T-helper 2 cell treated with Interferon-gamma antibody and Interleukin-4, amounts not matched to agents 100 ng/mL and 5 ng/mL, for 36 hours (primary cell): ENCODE results near the gene SARM1. TPM values are rescaled to one million over a fixed set of nuclear protein-coding genes. Genes with fewer than 3 reads are reported as not detected.

Experiments
- intact Hi-C: fragments of 100-400 bp; cut with micrococcal nuclease; formaldehyde crosslinking; loops from one replicate; pipeline ENCODE4 v1.15.1; 2023
- total RNA-seq: library from RNA; stranded (reverse); gene quantifications from 2 replicates; pipeline ENCODE4 v1.2.3, GENCODE V29; 2022

Gene SARM1
- total RNA-seq: 21.0 and 22.8 TPM in 2 replicates

DNA sequence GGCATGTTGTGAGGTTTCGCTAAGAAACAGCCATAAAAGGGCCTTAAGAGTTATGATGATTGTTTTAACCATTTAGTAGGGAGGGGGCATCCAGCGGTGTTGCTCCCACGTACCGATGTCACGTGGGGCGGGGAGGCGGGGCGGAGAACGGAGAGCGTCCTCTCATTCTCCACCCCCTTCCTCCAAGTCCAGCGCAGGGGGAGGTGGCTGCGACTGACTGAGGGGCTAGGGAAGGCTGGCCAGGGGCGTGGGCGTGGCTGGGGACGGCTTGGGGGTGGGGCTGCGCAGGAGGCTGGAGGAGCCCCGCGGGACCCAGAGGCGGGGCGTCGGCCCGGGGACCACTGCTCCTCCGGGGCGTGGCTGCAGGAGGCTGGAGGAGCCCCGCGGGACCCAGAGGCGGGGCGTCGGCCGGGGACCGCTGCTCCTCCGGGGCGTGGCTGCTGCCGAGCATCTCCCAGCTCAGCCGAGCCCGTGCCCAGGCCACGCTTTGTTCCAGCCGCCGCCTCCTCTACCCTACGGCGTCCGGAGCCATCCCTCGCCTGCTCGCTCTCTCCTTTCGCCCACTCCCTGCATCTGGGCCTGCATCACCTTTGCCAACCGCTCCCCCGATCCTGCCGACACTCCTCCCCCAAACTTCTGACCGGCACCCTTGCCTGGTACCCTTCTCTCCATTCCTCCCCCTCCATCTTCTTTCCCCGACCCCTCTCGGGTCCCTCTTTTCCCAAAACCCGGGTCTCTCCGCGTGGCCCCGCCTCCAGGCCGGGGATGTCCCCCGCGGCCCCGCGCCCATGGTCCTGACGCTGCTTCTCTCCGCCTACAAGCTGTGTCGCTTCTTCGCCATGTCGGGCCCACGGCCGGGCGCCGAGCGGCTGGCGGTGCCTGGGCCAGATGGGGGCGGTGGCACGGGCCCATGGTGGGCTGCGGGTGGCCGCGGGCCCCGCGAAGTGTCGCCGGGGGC lies at the start of gene SARM1:
Gene SARM1, plus strand, starts transcription at position 450 of the 958 bp plus-strand sequence. Its CDS starts 339 bp downstream, at position 789.
- intact Hi-C loops: loop anchor here (1.0 to 10.0 kb wide), 4 partner anchors 13 to 173 kb away; partner anchors contain the start of genes POLDIP2 and TMEM97

DNA sequence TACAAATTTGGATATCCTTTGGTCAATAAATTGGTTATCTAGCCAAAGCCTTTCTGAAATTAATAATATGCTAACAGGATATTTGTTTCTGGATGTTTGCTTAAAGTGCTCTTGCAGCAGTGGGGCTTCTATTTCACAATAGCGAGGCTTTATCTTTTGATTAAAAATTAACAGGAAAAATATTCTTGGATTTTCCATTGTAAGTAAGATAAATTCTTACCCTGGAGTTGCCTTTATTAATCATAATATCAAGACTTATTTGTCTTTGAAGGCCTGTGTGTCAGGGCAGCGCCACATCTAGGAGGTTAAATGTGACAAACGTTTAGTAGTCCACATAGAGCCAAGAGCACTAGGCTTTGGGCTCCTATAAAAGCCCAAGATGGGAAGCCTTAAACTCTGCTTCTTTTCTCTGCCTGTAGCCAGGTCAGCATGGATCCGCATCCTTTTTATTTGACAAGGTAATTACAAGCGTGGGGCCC lies 47.2 kb upstream of the SARM1 start:
- intact Hi-C loops: no loop called here

DNA sequence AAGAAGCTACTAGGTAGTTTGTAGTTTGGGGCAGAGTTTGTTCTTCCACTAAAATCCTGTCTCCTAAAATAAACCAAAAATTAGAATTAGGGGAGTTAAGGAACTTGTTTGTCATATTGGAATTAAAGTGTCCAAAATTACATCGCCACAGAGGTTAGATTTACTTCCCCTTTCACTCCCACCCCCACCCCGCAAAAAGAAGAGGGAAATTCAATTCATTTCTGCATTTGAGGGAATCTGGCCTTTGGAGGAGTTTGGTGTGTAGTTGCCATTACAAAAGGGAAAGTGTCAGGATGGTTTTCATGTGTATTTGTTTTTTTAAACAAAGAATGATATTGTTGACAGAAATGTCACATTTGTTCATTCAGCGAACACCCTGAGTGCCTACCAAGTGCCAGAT lies 46.7 kb upstream of the SARM1 start:
- intact Hi-C loops: no loop called here

DNA sequence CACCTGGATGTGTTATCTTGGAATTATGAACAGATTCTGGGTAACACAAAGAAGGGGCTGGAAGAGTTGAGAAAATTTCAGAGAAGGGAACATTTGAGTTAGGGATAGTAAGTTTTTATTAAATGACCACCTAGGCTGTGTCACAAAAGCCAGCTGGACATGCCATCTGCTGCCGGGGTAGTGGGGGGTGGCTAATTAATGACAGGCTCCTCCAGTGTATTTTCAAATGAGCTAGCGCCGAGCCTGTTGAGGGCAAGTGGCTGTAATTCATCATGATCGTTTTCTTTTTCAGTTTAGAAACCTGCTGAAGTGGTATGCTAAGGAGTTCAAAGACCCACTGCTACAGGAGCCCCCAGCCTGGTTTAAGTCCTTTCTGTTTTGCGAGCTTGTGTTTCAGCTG lies 46.3 kb upstream of the SARM1 start:
- intact Hi-C loops: no loop called here

DNA sequence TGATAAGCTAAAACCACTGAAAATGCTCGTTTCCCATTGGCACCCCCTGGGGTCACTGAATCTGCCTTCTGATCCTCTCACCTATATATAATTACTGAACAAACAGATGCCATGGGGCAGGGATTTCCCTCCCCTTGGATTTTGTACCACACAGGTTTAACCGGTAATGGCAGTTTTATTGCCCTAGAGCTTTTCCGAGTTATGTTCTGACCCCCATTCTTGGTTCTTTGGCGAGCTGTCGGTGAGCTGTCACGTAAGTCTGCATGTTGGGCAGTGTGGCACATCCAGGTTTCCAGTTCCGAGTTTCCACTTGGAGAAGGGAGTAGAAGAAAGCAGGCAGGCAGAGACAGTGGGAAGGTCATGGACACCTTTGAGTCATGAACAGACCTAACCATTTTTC lies 45.4 kb upstream of the SARM1 start:
- intact Hi-C loops: no loop called here

DNA sequence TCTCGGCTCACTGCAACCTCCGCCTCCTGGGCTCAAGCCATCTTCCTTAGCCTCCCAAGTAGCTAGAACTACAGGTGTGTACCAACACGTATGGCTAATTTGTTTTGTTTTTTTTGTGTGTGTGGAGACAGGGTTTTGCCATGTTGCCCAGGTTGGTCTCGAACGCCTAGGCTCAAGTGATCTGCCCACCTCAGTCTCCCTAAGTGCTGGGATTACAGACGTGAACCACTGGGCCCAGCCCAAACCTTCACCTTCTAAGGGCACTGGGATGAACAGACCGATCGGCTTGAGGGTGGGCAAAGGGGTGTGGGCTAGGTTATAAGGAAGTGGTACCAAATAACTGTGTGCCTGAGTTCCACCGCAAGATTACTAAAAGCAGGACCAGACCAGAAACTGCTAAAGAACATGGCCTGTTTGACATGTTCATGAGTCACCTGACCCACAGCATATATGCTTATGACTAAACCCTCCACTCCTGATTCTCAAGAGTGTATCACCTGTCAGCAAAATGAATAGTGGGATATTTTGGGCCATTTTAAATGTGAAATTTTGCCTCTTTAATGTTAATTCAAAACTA lies 44.4 kb upstream of the SARM1 start:
- intact Hi-C loops: no loop called here

DNA sequence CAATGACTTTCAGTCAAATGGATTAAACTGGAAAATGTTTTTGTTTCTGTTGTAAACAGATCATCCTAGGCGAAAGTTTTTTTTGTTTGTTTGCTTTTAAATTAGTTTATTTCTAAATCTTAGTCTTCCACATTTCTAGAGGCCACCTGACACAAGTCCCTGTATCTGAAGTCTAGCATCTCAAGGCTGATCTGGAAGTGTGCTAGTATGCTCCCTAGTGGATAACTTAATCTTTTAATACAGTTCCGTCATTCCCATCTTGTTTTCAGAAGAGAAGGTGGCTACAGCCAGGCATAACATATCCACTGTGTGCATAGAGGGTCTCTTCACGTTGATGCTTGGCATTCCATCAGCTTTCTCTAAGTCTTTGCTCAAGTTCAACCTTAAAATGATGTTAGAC lies 43.8 kb upstream of the SARM1 start:
- intact Hi-C loops: no loop called here

DNA sequence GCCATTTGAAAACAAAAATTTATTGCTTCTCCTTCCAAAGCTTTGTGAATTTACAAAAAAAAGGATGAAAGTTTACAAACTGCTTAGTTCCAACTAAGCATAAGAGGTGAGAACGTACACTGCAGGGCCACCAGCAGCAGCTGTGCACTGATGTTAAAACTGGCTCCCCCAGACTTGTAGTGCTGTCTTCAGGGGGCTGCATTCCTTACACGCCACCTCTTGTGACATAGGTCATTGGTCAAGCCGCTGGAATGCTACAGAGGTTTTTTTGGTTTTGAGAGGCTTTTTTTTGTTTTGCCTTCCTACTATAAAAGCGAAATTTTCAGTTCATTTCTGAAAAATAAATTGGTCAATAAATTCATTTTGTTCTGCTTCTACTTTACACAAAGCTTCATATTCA lies 43.2 kb upstream of the SARM1 start:
- intact Hi-C loops: no loop called here

DNA sequence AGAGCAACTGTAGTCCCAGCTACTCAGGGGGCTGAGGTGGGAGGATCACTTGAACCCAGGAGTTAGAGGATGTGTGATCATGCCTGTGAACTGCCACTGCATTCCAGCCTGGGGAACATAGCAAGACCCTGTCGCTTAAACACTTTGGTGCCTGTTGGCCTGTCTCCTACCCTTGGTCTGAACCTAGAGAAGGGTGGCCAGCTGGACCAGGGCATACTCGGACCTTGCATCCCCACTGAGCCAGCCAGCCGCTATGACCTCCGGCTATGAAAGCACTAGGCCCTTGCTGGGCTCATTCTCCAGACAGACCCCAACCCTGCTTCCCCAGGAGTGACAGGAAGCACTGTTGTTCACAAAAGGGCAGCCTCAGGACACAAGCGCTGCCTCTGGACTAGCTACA lies 40.8 kb upstream of the SARM1 start:
- intact Hi-C loops: loop anchor here (10.0 kb wide), 1 partner anchor 384 kb away; the partner anchor contains the start of genes PROCA1, RAB34 and RPL23A

DNA sequence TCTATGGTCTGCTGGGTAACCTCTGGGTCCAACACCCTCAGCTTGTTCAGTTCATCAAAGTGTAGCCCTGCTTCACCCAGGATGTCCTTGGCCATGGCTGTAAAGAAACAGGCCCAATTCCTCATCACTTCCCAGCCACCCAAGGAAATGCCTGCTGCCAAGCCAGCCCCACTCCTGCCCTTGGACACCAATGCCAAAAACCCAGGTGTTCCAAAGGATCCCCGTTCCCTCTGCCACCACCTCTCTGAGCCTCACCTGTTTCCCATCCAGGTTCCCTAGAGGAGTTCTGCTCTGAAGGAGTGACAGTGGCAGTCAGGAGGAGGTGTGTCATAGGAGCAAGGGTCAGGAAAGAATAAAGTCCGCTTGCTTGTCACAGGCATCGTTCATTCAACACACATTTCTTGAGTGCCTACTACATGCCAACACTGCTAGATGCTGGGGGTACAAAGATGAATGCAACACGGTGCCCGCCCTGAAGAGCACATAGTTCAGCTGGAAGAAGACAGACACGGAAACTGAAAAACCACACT lies 39.5 kb upstream of the SARM1 start:
- intact Hi-C loops: loop anchor here (10.0 kb wide), 1 partner anchor 383 kb away; the partner anchor contains the start of genes PROCA1, RAB34 and RPL23A

DNA sequence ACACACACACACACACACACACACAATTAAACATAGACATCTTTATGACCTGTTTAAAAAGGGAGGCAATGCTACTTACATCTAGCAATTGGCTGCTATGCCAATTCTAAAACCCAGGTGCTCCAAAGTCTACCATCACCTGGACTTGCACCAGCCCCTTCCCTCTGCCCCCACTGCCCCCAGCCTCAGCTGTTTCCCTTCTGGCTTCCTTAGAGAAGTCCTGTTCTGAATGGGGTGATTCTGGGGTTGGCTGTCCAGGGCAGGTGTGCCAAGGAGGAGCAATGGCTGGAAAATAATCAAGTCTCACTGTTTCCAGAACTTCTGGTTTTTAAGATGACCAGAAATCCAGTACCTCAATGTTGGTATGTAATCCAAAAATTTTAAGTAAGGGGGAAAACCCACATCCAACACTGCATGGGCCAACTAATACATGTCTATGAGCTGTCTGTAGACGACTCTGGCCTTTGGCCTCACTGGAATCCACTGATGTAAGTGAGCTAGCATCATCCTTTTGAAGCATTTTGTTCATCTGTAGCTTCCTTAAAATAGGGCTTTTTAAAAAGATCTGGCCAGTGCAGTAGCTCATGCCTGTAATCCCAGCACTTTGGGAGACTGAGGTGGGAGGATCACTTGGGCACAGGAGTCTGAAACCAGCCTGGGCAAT lies 38.3 kb upstream of the SARM1 start:
- intact Hi-C loops: loop anchor here (10.0 kb wide), 1 partner anchor 382 kb away; the partner anchor contains the start of genes PROCA1, RAB34 and RPL23A

DNA sequence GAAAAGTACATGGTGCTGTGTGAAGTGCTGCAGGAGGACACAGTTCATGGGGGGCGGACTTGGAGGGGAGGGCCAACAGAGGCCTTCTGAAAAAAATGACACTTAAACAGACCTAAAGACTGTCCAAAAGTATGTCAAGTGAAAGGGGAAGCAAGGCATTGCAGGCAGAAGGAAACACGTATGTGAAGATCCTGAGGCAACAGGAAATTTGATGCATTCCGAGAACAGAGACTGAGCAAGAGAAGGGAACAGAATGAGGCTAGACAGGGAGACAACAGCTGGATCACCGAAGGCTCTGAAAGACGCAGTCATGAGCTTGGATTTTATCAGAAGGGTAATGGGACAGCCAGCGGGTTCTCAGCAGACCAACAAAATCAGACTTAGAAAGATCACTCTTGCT lies 37.3 kb upstream of the SARM1 start:
- intact Hi-C loops: loop anchor here (2.0 to 10.0 kb wide), 2 partner anchors 293 to 381 kb away; partner anchors contain the start of genes PROCA1, RAB34 and RPL23A

DNA sequence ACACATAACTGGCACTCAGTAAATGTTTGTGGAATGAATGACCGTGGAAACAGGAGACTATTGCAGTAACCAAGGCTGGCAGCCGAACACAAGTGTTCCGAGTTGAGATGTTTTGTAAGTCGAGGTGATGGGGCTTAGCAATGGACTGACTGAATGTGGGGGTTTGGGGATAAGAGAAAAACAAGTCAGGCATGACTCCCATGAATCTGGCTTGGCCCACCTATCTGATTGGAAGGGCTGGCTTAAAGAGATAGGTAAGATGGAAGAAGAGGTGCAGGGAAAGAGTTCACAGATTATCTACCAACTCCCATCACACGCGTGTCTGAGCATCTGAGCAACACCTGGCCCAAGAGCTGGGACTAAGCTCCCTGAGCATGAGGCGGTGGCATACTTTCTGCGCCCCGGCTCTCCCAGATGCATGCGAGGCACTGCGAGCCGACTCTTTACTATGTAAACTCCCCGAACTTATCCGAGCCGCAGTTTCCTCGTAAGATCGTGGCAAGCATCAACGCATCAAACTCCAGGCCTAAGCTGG lies 36.8 kb upstream of the SARM1 start:
- intact Hi-C loops: loop anchor here (1.0 to 10.0 kb wide), 5 partner anchors 15 to 527 kb away; partner anchors contain the start of genes POLDIP2, PROCA1, RAB34 and RPL23A

DNA sequence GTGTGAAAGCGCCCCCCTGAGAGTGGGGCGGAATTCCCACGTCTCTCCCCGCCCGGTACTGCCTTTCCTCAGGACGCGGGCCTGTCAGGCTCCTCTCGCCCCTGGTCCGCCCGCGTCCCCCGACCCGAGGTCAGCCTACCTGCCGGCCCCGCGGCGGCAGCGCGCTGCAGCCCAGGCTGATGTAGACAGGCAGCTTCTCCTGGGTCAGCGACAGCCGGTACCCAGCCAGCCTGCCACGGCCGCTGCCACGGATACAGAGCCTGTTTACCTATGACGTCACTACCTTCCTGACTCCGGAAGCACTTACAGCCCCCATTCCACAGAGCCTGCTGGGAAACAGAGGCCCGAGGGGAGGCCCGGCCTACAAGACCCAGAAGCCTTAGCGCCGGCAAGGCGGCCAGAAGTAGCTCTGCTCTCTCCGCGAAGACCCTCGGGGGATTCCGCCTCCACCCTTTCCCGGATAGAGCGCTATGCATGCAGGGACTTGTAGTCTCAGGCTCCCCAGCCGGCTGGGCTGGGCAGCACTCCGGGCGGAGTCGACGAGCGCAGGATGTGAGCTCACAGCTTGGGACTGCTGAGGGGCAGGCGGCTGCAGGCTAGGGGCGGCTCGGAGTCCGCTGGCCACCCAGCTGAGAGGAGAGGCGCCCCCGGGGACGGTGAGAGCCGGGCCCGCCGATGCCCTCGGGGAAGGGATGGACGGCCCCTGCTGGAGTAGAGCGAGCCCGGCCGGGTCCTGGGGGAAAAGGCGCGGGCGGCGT lies 36.1 kb upstream of the SARM1 start, which contains the start of the genes IFT20 and TNFAIP1:
Gene IFT20, minus strand, starts transcription at position 272 of the 758 bp plus-strand sequence. CDS start 3,487 bp downstream, outside the sequence.
Gene TNFAIP1, plus strand, starts transcription at position 561 of the 758 bp plus-strand sequence. CDS start 3,761 bp downstream, outside the sequence.
- intact Hi-C loops: loop anchor here (1.0 to 10.0 kb wide), 5 partner anchors 16 to 528 kb away; partner anchors contain the start of genes POLDIP2, PROCA1, RAB34 and RPL23A

DNA sequence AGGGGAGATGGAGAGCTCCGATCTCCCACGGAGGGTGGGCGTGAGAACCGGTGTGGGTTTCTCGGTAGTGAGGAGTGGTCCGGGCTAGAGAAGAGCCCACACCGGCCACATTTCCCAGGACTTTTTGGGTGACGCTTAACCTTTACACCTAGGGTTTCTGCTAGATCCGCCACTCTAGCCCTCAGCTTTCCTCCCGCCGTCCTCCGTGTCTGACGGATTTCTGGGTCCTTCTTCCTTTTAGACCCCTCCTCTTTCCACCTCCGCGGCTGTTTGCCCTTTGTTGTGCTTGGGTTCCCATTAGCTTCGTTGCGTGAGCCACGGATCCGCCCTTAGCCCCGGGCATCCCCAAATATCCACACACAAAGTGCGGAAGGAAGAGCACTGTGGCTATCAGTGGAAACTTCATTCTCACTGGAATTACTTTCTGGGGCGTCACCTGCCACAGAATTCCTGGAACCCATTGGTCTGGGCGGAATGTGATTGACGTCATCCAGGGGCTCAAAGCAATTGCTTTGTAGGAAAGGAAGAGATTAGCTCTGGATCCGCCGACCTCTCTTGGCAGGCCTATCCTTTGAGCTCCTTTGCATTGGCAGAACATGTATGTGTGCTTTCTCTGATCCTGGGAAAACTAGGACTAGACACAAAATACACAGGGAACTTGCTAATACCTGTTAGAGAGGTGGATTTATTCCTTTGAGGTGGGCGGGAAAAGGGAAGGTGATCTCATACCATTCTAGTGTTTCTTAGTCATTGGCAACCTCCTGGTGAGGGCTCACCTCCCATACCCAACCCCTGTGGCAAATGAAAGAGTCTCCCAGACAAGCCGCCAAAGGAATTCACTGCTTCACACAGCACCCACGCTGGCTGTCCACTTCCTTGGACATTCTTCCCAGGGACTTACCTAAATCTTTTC lies 35.3 kb upstream of the SARM1 start:
- intact Hi-C loops: loop anchor here (1.0 to 10.0 kb wide), 5 partner anchors 17 to 529 kb away; partner anchors contain the start of genes POLDIP2, PROCA1, RAB34 and RPL23A

DNA sequence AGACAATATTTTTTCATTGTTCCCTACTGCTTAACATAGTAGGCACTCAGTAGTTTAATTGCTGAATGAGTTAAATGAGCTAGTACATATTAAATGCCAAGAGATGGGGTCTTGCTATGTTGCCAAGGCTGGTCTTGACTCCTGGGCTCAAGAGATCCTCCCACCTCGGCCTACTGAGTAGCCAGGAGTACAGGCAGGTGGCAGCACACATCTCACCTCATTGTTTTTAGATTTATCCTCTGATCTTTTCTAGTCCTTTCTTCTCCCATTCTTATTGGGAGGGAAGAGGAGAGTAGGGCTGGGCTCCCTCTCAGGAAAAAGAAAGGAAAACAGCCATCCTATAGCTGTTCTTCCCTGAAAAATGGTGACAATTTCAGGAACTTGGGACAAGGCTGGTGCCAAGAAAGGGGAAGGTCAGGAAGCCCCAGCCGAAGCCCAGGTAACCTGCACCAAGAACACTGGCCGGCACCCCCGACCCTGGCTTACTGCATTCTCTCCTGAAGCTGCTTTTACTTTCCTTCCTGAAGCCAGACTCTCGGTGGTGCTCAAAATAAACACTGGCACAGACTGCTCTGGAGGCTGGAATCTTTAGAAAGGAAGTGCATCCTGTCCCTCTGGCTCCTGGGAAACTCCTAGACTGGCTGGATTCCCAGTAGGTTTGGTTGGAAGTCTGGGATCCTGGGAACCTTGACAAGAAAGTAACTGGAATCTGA lies 33.3 kb upstream of the SARM1 start:
- intact Hi-C loops: loop anchor here (5.0 to 10.0 kb wide), 2 partner anchors 377 to 531 kb away; partner anchors contain the start of genes PROCA1, RAB34 and RPL23A

DNA sequence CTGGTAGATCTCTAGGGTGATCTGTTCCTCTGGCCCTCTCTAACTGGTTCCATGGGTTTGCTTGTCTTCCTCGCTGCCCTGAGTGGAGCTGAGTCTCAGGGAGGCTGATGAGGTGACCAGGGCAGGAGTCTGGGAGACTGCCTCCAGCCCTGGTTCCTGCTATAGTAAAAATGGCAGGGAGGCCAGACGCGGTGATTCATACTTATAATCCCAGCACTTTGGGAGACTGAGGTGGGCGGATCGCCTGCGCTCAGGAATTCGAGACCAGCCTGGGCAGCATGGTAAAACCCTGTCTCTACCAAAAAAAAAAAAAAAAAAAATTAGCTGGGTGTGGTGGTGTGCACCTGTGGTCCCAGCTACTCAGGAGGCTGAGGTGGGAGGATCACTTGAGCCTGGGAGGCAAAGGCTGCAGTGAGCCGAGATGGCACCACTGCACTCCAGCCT lies 32.7 kb upstream of the SARM1 start:
- intact Hi-C loops: loop anchor here (5.0 to 10.0 kb wide), 2 partner anchors 376 to 531 kb away; partner anchors contain the start of genes PROCA1, RAB34 and RPL23A
